ENCODE data around the gene SKI.

DNA sequence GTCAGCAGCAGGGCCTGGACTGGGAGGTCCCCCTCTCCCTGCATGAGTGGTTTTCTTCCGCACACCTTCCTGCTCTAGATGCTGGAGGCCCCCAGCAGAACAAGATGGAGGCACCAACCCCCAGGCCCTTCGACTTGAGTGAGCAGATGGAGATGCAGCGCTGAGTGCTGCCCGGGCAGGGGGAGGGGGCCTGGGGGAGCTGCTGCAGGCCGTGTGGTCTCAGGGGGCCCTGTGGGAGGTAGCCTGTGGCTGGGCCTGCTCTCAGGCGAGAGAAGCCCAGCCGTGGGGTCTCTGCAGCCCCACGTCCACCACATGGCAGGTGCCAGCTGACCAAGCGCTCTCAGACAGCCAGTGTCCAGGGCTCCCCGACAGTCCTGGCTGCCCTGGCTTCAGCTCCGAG lies 32.3 kb upstream of the SKI start:
- TF ChIP-seq SUZ12 (IDR thresholded peaks at IDR 0.05) (no peak), NFRKB (IDR thresholded peaks at IDR 0.05) (no peak), SP1 (IDR thresholded peaks at IDR 0.05) (no peak)
- TF ChIP-seq, protein P1, sequence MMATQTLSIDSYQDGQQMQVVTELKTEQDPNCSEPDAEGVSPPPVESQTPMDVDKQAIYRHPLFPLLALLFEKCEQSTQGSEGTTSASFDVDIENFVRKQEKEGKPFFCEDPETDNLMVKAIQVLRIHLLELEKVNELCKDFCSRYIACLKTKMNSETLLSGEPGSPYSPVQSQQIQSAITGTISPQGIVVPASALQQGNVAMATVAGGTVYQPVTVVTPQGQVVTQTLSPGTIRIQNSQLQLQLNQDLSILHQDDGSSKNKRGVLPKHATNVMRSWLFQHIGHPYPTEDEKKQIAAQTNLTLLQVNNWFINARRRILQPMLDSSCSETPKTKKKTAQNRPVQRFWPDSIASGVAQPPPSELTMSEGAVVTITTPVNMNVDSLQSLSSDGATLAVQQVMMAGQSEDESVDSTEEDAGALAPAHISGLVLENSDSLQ (IDR thresholded peaks at IDR 0.05): no peak
